Glomerular endothelial cell (primary cell): ENCODE results near the gene RAB24. TPM values are rescaled to one million over a fixed set of nuclear protein-coding genes. Genes with fewer than 3 reads are reported as not detected.

Experiments
- total RNA-seq: library from RNA; depleted of rRNA; stranded (reverse); fragments of >200 nt; gene quantifications from 2 replicates; pipeline ENCODE4 v1.2.3, GENCODE V29; 2015

Gene RAB24
- total RNA-seq, 1 donor from 2014 or later: 30.8 TPM

Other genes with a start within 250 kb of the RAB24 start
- gene FGFR4, start 216.8 kb downstream of the RAB24 start, total RNA-seq: 4.8 and 6.2 TPM in 2 replicates
- gene NSD1, start 169.9 kb downstream of the RAB24 start, total RNA-seq: 26.4 and 40.0 TPM in 2 replicates
- gene PRELID1, start 80 bp upstream of the RAB24 start, total RNA-seq: 145 and 147 TPM in 2 replicates
- 6.0 and 12.3 TPM in 2 replicates for gene MXD3, start 8.2 kb upstream of the RAB24 start, total RNA-seq
- gene LMAN2, start 47.9 kb upstream of the RAB24 start, total RNA-seq: 295 and 316 TPM in 2 replicates
- 9.8 and 12.8 TPM in 2 replicates for gene RGS14, start 54.2 kb upstream of the RAB24 start, total RNA-seq
- gene SLC34A1, start 80.7 kb upstream of the RAB24 start, total RNA-seq: not detected in 2 replicates
- not detected in 2 replicates for gene PFN3, start 96.9 kb upstream of the RAB24 start, total RNA-seq
- gene F12, start 105.8 kb upstream of the RAB24 start, total RNA-seq: 0.53 and 4.3 TPM in 2 replicates
- 21.7 and 27.5 TPM in 2 replicates for gene GRK6, start 123.0 kb upstream of the RAB24 start, total RNA-seq
- gene PRR7, start 143.1 kb upstream of the RAB24 start, total RNA-seq: 13.5 and 20.0 TPM in 2 replicates
- 300 and 362 TPM in 2 replicates for gene DBN1, start 169.9 kb upstream of the RAB24 start, total RNA-seq
- gene PDLIM7, start 193.9 kb upstream of the RAB24 start, total RNA-seq: 341 and 346 TPM in 2 replicates
- 11.2 and 15.6 TPM in 2 replicates for gene DOK3, start 206.1 kb upstream of the RAB24 start, total RNA-seq
- gene DDX41, start 213.2 kb upstream of the RAB24 start, total RNA-seq: 102 and 115 TPM in 2 replicates